Activated naive CD4-positive, alpha-beta T cell treated with Interleukin-2 at 50 U/mL for 16 hours (primary cell): ENCODE data around the gene CEP112.

Experiments
- DNase-seq: peaks from one replicate; pipeline ENCODE4 v3.0.0-alpha.2; 2020

Gene CEP112

DNA sequence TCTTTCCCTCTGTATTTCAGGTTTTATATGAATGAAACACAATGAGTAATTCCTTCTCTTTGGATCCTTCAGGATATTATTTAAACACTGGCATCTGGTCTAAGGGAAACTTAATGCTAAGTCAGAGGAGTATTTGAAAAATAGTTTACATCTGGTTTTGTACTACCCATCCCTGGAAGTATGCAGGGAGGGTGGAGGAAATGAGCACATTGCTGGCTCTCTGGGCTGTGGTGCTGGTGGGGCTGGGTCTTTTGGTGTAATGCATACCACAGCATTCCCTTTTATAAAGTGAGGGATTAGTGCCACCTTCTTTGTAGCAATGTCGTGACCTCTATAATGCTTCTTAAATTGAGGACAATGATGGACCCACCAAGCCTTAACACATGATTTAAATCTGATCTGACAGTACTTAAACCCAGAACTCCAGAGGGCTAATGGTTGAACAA is 525.0 kb downstream of the CEP112 start:
- DNase-seq: no peak

DNA sequence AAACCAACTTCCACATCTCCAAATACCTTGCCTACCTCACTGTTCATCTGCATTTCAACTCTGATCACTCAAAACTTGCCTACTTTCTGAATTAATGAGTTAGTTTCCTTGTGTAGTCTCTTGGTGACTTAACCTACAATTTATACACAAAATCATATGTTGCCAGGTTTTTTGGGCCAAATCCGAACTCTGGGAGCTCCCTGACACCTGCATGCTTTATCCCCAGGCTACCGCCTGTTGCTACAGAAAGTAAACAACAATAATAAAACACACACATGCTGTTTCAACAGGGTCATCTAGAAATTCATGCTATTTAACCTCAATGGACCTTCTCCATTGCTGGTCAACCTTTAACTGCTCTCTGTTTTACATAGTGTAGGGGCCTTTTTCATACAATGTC is 526.0 kb downstream of the CEP112 start:
- no peak for DNase-seq

DNA sequence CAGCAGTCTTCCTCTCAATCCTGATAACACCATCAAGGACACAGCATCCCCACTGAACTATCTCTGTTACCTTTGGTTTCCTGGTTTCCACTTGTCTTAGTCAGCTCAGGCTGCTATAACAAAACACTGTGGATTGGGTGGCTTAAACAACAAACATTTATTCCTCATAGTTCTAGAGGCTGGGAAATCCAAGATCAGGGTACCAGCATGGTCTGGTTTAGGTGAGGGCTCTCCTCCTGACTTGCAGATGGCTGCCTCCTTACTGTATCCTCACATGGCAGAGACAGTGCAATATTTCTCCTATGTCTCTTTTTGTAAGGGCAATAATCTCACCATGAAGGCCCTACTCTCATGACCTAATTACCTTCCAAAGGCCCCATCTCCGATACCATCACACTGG is 527.2 kb downstream of the CEP112 start:
- DNase-seq: no peak

DNA sequence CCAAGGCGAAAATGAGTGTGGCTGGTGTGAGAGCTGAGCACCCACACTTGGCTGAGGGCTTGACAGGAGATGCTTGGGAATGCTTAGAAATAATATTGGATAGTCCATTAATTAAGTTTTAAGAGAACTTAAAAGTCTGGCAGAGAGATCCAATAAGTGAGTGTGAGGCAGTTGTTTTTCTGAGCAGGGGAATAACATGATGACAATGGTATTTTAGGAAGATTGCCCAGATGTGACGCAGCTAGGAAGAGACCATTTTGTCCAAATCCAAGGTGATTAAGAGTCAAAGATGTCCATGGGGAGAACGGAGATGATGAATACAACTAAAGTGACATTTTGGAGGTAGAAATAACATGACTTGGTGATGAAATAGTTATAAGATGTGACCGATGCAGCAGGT is 527.7 kb downstream of the CEP112 start:
- DNase-seq: no peak

DNA sequence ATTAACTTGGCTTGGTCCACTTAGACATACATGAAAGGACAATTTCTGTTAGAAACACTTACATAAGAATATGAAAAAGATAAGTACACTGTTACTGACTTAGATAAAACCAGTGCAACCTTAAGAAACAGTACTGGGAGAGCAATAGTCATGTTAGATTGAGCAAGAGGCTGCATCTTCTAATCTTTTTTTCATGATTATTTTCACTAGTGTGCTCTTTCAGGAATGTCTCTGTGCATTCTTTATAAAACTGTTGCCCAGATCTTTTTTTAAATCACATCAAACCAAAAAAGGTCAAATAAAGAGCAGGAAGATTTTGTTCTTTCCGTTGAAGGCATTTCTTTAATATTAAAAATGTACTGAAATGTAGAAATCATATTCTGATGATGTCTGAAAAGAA is 529.7 kb downstream of the CEP112 start:
- no peak for DNase-seq

DNA sequence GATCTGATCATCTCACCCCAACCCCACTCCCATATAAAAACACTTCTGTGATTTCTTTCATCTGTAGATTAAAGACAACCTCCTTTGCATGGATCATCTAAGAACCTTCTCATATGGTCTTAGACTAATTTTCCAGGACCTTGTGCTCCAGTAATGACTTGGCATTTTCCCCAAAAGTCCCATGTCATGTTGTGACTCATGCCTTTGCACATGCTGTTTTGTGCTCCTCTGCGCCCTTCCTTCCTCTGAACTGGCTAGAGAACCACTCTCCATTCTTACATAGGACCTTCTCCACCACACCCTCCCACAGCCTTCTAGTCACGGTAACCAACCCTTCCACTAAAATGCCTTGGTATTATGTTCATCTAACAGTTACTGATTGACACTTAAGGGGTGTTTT is 531.0 kb downstream of the CEP112 start:
- no peak for DNase-seq

DNA sequence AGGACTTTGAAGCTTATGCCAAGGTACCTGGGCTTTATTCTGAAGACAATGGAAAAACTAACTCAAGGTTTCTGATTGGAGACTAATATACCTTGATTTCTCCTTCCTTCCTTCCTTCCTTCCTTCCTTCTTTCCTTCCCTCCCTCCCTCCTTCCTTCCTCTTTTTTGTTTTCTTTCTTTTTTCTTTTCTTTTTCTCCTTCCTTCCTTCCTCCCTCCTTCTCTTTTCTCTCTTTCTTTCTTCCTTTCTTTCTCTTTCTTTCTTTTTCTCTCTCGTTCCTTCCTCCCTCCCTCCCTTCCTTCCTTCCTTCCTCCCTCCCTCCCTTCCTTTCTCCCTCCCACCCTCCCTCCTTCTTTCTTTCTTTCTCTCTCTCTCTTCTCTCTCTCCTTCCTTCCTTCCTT is 531.9 kb downstream of the CEP112 start:
- DNase-seq: no peak

DNA sequence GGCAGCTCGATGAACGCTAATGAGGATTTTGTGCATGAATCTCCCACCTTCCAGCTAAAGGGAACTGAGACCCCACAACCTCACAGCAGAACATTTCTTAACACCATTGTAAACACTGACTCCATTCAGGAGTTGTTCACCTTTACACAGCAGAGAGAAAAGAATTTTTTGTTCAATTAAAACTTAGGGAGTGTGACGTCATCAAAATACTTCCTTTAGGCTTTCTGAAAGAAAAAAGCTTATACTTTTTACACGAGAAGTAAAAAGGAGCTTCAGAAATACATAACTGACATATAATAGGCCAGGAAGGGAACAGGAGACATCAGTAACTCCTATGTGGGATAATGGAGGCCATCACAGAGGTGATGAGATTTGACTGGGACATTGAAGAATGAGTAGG is 532.4 kb downstream of the CEP112 start:
- no peak for DNase-seq

DNA sequence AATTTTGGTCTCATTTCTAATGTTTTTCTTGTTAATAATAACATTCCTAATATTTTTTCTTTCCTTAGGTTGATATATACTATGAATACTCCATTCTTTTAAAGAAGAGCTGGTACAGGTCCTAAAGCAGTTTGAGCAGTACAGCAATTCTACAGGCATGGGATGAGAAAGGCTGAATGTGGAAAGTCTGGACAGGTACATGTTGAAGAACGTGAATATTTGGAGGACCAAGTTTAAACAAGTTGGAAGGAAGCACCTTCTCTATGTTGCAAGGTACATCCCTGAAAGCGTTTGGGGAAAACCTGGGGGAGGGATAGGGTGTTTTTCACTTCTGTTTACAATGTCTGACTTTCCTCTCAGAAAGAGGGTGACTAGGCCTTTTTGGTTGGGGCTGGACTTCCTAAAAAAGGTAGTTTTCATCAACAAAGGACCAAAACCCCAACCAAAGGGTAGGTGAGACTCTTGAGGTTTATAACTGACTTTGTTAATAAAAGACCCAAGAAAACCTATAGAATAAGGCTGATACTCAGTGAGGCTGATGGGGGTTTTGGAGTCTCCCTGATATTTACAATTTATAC is 534.6 kb downstream of the CEP112 start:
- DNase-seq: no peak

DNA sequence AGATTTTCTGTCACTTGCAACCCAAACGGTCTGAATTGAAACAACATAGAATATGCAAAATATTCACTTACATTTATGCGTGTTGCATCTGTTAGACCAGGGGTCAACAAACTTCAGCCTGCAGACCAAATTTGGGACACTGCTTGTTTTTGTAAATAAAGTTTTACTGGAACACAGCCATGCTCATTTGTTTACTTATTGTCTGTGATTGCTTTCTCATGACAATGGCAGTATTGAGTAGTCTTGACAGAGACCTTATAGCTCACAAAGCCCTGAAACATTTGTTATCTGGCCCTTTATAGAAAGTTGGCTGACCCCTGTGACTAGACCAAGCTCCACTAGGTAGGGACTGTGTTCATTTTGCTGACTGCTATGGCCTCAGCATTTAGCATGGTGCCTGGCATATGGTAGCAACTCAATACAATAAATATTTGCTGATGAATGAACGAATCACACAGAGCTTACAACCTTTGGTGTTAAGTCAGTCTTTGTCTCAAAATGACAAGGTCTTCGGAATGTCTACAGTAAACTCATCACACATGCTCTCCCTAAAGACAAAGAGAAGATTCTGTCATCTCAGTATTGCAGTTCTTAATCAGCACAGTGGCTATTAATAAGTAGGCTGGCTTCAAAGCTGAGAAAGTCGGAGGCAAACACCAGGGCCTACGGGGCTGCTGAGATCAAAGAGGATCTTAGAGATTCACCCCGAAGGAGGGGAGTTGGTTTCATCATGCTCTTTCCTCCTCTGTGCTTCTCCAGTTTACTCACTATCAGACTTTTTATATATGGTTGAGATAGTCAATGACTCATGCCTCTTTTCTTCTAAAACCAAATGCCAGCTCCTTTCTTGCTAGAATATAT is 535.3 kb downstream of the CEP112 start:
- DNase-seq: peak; percentile 38

DNA sequence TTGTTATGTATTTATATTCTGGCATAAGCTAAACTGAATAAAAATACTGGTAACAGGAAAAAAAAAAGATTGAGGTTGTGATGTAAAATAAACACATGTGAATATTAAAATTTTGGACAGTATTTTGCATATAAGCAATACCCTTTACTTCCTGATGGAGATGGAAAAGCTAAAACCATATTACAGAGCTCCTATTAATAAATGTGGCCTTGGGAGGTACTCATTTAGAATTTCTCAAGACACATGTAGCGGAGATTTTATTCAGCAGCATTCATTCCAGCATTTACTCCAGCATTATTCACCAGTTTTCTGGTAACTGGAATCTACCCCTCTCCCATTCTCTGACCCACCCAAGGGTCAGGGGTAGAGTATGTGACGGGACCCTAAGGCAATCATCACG is 536.2 kb downstream of the CEP112 start:
- DNase-seq: no peak

DNA sequence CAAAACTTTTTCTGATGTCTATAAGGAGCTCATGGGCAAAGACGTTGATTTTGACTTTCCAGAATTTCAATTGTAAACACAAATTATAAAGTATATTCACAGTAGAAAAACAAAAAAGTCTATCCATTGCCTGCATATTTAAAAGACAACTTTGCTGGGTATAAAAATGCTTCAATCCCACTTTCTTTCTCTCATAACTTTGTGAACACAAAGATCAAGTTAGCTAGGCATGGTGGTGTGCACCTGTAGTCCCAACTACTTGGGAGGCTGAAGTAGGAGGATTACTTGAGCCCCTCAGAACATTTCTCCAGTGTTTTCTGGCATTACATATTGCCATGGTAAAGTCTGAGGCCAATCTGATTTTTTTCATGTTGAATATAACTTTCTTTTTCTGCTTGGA is 547.4 kb downstream of the CEP112 start:
- no peak for DNase-seq

DNA sequence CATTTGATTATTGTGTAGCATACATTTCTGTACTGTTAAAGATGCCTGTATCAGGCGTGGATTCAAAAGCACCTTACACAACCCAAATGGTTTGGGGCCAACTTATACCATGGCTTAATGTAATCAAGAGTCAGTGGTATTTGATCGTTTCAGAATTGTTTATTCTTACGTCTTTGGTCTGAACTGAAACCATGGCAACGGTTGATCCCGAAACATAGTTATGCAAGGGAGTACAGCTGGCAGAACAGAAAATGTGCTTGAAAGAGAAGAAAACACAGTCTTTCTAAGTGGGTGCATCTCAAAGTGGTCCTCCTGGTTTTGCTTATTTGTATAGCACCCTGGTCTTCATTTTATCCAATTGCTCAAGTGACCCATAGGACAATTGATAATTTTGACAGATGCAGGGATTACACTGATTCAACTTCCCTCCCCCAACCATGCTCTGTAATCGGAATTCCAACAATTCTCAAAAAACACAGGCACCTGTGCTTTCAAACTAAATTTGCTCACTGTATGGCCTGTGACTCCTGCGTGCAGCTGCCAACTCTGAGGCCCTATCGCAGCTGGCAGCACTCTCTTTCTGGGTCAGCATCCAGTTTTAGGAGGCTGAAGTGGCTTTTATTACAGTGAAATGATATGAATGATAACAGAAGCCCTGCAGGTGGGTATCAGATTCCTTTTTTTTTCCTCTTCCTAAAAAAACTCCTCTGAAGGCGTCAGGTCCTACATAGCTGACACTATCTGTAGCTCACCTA is 553.5 kb downstream of the CEP112 start:
- no peak for DNase-seq

DNA sequence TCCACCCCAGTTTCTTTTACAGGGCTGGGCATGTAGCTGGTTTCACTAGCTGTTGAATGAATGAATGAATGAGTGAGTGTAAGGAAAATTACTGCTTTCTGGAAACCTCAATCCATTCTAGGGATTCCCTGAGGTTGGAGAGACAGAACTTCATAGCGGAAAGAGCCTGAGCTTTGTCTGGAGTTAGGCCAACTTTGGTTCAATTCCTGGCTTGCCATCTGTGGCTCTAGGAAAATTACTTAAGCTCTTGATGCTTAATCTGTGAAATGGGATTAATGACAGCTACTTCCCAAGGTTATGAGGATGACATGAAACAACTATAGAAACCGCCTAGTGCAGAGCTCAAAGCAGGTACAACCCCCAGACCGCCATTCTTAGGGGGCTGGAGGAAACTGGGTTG is 554.1 kb downstream of the CEP112 start:
- no peak for DNase-seq

DNA sequence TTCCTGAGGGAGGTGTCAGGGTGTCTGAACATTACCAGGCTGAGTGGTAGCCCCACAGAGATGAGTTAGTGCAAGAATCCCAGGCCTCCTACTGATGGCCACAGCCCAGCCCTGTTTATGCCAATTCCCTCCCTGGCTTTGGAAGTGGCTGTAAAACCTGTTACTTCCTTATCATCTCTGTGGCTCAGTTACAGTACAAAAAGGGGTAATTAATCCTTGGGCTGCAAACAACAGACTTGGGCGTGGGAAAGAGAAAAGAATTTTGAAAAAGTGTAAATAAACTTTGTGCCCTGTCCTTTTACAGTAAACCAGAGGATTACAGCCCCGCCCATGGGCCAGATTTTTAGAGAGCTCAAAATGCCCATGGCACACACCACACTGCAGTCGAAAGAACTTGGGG is 557.4 kb downstream of the CEP112 start:
- no peak for DNase-seq

DNA sequence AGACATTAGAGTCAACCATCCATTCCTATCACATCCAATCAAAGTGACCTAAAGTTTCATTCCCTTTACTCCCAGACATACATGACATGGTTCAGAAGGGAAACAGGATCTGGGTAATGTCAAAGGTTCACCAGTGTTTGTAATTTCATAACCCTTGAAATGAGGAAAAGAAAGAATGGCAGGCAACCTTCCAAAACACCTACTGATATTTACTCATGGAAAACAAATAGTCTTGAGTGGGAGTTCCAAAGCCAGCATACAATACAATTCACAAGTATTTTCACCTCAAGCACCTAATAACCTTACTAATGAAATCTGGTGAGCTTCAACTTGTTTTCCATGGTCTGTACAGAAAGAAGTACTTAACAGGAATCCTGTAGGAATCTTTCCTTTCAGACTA is 557.9 kb downstream of the CEP112 start:
- no peak for DNase-seq

DNA sequence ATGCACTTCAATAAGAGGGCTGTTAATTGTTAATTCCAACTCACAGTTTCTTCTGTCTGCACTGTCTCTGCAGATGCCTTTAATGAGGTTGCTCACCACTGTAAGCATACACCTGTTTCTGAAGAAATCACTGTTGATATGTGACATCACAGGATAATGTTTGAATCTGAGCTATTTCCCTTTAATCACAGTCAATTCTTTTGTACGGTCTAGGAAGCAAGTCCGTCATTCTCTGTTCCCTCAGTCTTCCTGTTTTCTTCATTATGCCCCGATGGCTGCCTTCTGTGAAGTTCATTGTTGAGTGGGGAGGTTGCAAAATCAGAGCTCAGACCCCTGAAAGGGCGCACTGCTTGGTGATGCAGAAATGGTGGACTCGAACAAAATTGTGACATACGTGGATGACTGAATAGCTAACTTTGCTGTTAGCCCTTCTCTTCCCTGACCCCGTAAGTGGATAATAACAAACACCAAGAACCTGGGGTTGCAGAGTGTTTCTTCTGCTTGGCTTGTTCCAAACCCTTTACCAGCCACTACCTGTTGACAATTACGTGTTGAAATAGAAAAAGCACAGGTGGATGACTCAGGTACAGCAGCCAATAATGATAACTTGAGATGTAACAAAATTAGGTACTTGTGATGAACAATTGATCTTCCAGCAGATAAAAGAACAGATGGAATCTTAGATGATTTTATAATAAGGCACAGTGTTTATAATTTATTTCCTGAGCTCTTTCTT is 558.6 kb downstream of the CEP112 start:
- no peak for DNase-seq

DNA sequence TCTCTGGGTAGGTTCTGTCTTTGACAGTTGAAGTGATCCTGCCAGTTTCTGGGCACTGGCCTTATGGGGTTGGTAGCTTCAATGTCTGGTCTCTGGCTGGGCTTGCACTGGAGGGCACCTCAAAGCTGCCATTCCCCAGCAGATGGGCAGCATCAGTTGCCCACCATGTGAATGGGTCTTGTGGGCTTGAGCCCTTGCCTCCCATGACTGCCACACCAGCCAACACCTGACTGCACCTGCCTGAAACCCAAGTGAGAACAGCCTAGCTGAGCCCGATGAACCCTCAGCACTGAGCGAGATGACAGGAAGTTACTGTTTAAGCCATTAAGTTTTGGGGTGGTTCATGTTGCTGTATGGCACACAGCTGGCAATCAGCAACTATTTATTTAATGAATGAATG is 561.4 kb downstream of the CEP112 start:
- DNase-seq: no peak

DNA sequence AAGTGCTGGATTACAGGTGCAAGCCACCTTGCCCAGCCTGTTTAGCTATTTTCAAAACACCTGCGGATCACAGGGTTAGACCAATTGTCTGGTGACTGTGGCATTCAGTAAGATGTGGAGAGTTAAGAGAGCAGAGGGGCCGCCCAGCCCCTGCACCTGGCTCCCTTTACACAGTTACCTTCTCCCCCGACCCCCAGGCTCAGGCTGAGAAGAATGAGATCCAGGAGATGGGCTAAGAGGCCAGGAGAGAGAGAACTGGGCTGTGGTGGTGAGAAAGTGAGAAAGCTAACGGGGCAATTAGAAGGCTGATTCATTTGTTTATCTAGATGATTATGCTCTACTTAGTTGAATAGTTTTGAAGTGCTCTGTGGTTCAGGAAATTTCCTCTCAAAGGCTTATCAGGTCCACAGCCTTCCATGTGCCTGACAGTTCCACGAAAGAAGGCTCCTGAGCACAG is 562.7 kb downstream of the CEP112 start:
- no peak for DNase-seq

DNA sequence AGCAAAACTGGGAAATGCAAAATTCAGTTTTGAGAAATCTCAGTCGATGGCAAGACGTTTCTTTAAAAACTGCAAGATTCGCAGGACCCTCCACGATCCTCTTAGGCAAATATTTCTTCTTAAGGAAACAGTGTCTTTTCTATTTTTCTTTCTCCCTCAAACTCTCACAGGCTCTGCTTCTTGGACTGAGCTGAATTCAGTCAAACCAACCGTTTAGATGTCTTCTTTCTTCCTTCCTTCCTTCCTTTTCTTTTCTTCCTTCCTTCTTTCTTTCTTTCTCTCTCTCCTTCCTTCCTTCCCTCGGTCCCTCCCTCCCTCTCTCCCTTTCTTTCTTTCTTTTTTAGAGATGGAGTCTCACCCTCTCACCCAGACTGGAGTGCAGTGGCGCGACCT is 563.3 kb downstream of the CEP112 start:
- DNase-seq: no peak

DNA sequence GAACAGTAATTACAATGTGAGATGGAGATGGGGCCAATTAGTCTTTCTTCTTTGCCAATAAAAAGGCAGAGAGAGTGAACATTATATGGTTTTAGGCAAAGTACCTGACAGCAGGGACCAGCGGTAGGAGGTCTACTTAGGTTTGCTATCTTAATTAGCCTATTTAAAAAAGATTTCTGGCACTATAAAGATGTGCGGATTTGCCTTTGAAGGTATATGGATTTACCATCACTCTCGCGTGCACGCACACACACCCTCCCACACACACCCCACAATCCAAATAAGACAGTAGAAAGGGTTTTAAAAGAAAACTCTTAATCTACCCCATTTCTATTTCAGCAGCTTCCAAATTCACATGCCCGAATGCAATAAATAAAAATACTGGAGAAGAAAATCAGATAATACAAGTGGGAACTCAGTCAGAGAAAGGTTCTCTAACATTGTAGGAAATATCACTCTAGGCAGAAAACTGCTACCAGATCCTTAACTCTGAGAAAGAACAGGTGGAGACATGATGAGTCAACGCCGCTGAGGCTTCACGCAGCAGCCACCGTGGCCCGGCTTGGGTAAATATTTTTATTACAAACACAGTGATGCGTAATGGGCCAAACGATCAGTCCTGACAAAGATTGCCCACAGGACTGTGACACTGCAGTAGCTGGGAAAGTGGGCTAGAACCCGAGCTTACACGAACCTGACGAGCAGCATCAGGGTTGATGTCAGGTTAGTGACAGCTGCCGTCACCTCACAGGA is 563.9 kb downstream of the CEP112 start:
- DNase-seq: no peak

DNA sequence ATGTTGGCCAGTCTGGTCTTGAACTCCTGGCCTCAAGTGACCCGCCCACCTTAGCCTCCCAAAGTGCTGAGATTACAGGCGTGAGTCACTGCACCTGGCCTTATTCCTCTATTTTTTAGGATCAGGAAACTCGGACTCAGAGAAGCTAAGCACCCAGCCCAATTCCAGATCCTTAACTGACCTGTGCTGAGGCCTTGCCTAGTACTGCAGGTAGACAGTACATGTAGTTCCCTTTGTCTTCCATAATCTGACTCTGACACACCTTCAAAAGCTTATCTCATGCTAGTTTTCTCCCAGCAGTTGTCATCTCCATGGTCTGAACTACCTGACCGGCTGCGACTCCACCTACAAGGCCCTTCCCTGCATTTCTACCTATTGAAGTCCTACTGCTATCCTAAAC is 564.8 kb downstream of the CEP112 start:
- no peak for DNase-seq

DNA sequence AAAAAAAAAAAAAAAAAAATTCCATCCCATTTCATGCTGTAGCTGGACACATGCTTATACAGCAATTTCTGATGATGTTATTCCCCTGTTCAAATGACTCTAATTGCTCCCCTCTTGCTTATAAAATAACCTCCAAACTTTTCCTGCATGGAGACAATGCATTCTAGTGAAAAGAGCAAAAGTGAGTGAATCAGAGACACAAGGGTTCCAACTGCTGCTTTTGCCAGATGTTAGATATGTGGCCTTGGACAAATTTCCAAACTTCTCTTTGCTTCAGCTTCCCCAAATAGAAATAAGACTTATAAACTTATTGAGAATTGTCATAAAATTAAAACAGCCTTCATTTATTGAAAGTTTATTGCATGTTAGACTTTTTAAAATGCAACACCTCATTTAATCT is 565.5 kb downstream of the CEP112 start:
- no peak for DNase-seq
